Activated T-cell treated with anti-CD3 and anti-CD28 coated beads, Interleukin-2, amount 50 U/mL, for 72 hours (primary cell): ENCODE results near the gene TMCC2. TPM values are rescaled to one million over a fixed set of nuclear protein-coding genes. Genes with fewer than 3 reads are reported as not detected.

ENCODE experiments used
- ATAC-seq, 2 donors: fragments of 150-1000 bp; cut with Tn5 transposase; replicated peaks in 1 of 2; 2 replicates each; pipeline ENCODE4 v1.10.0; 2021; ENCODE audit warnings: moderate library complexity in 2 of 2, mild to moderate bottlenecking in 1 of 2
- DNase-seq, 2 donors: peaks; one replicate each; pipeline ENCODE4 v3.0.0; 2021 to 2022; ENCODE audit warnings: mixed read lengths in 1 of 2
- H3K27ac Mint-ChIP-seq: one replicate; pipeline ENCODE4 v1.8.0; 2022; ENCODE audit warnings: mild to moderate bottlenecking, moderate library complexity, mixed read lengths
- H3K27me3 Mint-ChIP-seq: one replicate; pipeline ENCODE4 v1.8.0; 2022; ENCODE audit warnings: low read depth, mixed read lengths
- H3K36me3 Mint-ChIP-seq, 2 donors: one replicate each; pipeline ENCODE4 v1.8.0; 2022; ENCODE audit warnings: mixed read lengths in 2 of 2, mild to moderate bottlenecking in 1 of 2; ENCODE audit not compliant: insufficient read depth in 2 of 2
- H3K4me1 Mint-ChIP-seq: one replicate; pipeline ENCODE4 v1.8.0; 2022; ENCODE audit warnings: low read depth, mixed read lengths
- H3K4me3 Mint-ChIP-seq, 2 donors: one replicate each; pipeline ENCODE4 v1.8.0; 2022; ENCODE audit warnings: mild to moderate bottlenecking in 2 of 2, mixed read lengths in 2 of 2, moderate library complexity in 2 of 2
- H3K9me3 Mint-ChIP-seq, 2 donors: one replicate each; pipeline ENCODE4 v1.8.0; 2022; ENCODE audit warnings: mixed read lengths in 2 of 2
- total RNA-seq, 2 donors: library from RNA; stranded (reverse); gene quantifications; one replicate each; pipeline ENCODE4 v1.2.3, GENCODE V29; 2022

Gene TMCC2
- total RNA-seq, 2 donors from 2014 or later: 4.5 to 5.8 TPM

DNA sequence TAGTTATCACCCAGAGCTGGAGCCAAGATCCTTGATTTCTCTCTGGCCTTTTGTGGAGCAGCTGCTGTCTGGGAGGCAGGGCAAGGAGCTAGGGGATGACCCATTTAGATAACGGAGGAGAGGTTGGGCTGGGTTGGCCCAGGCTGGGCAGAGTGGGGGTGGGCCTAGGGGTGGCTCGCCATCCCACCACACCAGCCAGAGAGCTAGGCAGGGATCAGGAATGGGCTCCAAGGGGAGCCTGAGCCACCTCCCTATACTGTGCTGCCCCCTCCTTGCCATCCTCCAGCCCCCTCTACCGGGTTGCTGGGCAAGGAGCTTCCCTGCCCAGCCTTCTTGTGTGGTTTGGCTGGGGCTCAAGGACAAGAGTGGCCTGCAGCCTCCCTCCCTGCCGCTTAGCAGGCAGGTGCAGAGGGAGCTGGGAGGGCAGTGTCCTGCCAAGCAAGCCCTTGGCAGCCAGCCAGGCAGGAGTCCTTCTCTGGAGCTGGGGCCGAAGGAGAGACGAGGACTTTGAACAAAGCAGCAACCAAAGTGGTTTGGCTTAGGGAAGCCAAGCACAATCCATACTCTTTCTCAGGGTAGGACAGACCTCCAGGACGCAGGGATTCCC lies 89.7 kb downstream of the TMCC2 start:
- Mint-ChIP-seq H3K4me1 (peaks cover 87% of the 10 kb centered on the region), H3K36me3 (peaks cover 4 to 8% of the 10 kb centered on the region in 2 donors), H3K27ac (peak overlapping the region; percentile 54)

DNA sequence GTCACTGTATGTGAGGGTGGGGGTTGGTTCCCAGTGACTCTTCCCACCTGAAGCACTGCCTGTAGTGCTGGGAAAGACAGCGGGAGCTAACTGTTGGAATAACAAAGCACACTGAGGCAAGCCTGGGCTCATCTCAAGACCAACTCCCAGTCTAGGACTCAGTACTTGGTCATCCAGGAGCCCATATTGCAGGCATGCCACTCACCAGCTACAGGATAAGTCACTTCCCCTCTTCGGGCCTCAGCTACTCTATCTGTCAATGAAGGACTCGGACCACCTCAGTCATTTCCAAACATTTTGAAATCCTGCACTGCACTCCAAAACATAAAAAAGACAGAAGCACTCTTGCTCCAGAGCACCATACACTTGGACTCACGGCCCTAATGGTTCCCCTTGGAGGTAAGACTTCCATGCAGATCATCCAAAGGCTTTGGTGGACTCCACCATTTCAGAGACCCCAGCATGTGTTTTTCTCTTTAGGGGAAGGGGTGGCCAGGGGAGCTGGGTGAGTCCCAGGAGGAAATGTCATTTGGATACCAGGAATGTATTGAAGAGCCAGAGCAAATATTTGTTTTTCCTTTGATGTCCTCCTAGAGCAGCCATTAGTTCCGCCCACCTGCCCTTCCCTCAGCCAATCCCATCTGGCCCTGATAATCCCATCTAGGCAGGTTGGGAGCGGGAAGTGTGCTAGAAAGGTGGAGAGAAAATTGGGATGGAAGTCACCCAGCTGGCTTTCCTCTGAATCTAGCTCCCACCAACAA lies 90.7 kb downstream of the TMCC2 start:
- Mint-ChIP-seq H3K27ac (peak overlapping the region; percentile 25), H3K4me3 (peak overlapping the region; percentile 99), H3K36me3 (peaks cover 4 to 8% of the 10 kb centered on the region in 2 donors), H3K9me3 (no peaks in the 10 kb centered on the region), H3K4me1 (peaks cover 77% of the 10 kb centered on the region), H3K27me3 (no peaks in the 10 kb centered on the region)
- no peak for ATAC-seq
- no peak for DNase-seq

More for the DNA sequence above, 89.7 kb downstream of the TMCC2 start:
- Mint-ChIP-seq H3K9me3 (no peaks in the 10 kb centered on the region), H3K27me3 (no peaks in the 10 kb centered on the region), H3K4me3 (peak overlapping the region; percentile 99)
- DNase-seq (no peak), ATAC-seq (no peak)

DNA sequence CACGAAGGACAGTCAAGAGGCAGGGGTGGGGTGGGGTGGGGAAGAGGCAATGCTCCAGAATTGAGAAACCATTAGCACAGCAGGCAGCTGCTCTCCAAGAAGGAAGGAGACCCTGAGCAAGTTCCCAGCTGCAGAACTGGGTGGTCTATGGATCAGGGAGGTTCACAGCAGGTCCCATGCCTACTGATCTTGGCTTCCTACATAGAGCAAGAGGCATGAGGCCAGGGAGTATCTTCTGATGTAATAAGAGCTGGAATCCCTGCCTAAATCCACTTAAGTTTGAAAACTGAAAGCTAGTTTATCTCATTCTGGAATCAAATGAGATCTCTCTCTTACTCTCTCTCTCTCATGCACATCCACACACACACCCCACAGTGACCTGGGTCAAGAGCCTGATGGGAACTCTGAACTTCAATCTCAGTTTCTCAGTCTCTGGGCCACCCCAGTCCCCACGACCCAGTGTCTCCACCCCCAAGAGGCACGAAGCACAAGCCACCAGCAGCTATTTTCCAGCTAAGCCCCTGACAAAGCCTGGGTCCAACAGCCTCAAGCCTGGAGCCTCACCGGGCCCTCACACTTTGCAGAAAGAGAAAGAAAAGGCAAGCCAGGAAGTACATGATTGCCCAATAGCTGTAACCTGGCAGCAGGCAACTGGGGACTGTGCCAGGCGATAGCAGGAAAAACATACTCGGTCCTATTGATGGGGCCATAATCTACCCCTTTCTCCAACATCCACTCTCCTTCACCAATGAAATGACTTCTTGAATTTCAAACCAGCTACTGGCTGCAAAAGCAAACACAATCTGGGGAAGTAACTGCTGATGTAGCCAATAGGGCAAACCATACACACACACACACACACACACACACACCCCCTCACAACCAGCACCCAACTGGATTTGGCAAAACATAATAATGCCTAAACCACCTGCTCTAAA lies 91.6 kb downstream of the TMCC2 start:
- no peaks in the 10 kb centered on the region for H3K9me3 Mint-ChIP-seq
- H3K36me3 Mint-ChIP-seq: peaks cover 4 to 8% of the 10 kb centered on the region in 2 donors
- no peaks in the 10 kb centered on the region for H3K27me3 Mint-ChIP-seq
- peak overlapping the region; percentile 79 for H3K27ac Mint-ChIP-seq
- DNase-seq (peak; percentile 22 to 31), ATAC-seq (peak; percentile 24 to 37)
- peaks cover 71% of the 10 kb centered on the region for H3K4me1 Mint-ChIP-seq
- H3K4me3 Mint-ChIP-seq: peak overlapping the region; percentile 99

DNA sequence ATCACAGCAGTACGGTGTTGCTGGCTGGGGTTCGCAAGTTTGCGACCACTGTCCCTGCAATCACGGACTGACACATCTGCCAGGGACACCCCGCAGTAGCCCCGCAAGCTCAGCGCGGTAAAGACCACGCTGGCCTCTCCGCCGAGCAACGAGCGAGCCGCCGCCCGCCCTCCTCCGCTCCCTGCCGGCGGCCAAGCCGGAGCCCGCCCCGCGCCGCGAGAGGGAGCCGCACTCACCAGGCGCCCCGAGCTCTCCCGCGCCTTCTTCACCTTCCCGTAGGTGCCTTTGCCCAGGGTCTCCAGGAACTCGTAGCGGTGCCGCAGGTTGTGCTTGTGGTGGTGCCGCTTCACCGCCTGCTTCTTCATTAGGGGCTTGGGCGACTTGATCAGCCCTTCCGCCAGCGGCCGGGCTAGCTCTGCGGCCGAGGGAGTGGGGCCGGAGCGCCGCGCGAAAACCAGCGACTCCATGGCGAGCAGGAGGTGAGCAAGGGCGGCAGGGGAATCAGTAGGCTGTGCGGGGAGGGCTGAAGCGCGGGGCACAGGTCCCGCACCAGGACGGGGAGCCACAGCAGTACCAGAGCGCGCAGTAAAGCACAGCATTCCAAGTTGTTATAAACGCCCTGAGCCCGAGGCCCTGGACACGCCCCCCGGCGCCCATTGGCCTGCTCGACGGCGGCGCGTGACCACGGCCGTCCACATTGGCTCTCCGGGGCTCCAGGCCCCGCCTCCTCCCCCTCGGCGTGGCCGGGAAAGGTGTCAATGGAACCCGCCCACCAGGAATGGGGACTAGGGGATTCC lies 93.6 kb downstream of the TMCC2 start, which contains the start of gene NUAK2:
TSS of gene NUAK2 (minus strand) at position 584 of the 797 bp plus-strand sequence. CDS start at position 467, 117 bp downstream.
- peak; percentile 85 to 90 for DNase-seq
- Mint-ChIP-seq H3K27me3 (no peaks in the 10 kb centered on the region), H3K36me3 (peaks cover 4 to 8% of the 10 kb centered on the region in 2 donors), H3K4me3 (peak within 1 kb of the TSS; percentile 99), H3K4me1 (peaks cover 66% of the 10 kb centered on the region), H3K9me3 (no peaks in the 10 kb centered on the region), H3K27ac (peak within 1 kb of the TSS; percentile 79)
- peak; percentile 86 to 89 for ATAC-seq

DNA sequence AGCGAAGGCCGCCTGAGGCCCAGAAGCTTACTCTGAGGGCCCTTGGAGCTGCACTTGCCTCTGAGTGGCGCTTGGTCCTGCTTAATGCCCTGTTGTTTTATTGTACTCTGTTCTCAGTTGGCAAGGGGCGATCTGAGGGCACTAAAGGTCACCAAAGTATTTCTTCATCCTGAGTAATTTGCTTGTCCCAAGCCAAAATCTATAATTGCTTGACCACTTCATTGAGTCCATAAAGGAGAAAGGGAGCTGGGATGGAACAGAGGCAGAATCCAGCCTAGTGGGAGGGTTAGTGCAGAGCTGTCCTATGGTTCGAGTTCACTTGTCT lies 94.2 kb downstream of the TMCC2 start:
- H3K27me3 Mint-ChIP-seq: no peaks in the 10 kb centered on the region
- H3K4me3 Mint-ChIP-seq: peak overlapping the region; percentile 99
- H3K4me1 Mint-ChIP-seq: peaks cover 60% of the 10 kb centered on the region
- ATAC-seq: no peak
- no peak for DNase-seq
- H3K27ac Mint-ChIP-seq: peak overlapping the region; percentile 49
- peaks cover 4 to 8% of the 10 kb centered on the region in 2 donors for H3K36me3 Mint-ChIP-seq
- H3K9me3 Mint-ChIP-seq: no peaks in the 10 kb centered on the region

Other genes starting within 250 kb of the TMCC2 start
- gene CNTN2, start 184.7 kb upstream of the TMCC2 start, total RNA-seq: not detected
- 1 to 10 TPM; 5.2 to 6.1 TPM for gene TMEM81, start 143.5 kb upstream of the TMCC2 start, total RNA-seq
- 10 to 100 TPM; 19.9 to 28.4 TPM for gene RBBP5, start 106.0 kb upstream of the TMCC2 start, total RNA-seq
- gene DSTYK, start 16.2 kb upstream of the TMCC2 start, total RNA-seq: 10 to 100 TPM in 1 of 2 donors, 1 to 10 TPM in 1; 9.8 to 10.7 TPM
- 1 to 10 TPM; 5.4 to 5.7 TPM for gene NUAK2, start 93.8 kb downstream of the TMCC2 start, total RNA-seq
- not detected for gene KLHDC8A, start 129.0 kb downstream of the TMCC2 start, total RNA-seq
- 1 to 10 TPM in 1 of 2 donors, not detected in 1; 3.1 TPM for gene LEMD1, start 194.1 kb downstream of the TMCC2 start, total RNA-seq
- gene BLACAT1, start 228.1 kb downstream of the TMCC2 start, total RNA-seq: under 1 TPM; 0.34 to 0.97 TPM